Memory B cell (primary cell): ENCODE data around the gene BRK1.
"Not testable (repeated sequence)": the region's sequence is repeated elsewhere in the genome, so short reads cannot be mapped to it uniquely, and the experiment has no call there.

ENCODE experiments used
- ATAC-seq: fragments of 150-1000 bp; cut with Tn5 transposase; 2 replicates; pipeline ENCODE4 v1.10.0; 2021; ENCODE audit warnings: low read depth, mild to moderate bottlenecking, moderate library complexity
- DNase-seq, 2 donors: peaks; one replicate each; pipeline ENCODE4 v3.0.0; 2022; ENCODE audit warnings: low spot score in 2 of 2
- H3K27ac Mint-ChIP-seq: one replicate; pipeline ENCODE4 v1.8.0; 2022; ENCODE audit warnings: mild to moderate bottlenecking, moderate library complexity, mixed read lengths
- H3K27me3 Mint-ChIP-seq: one replicate; pipeline ENCODE4 v1.8.0; 2022; ENCODE audit warnings: mixed read lengths
- H3K36me3 Mint-ChIP-seq: one replicate; pipeline ENCODE4 v1.8.0; 2022; ENCODE audit warnings: mild to moderate bottlenecking, mixed read lengths
- H3K4me1 Mint-ChIP-seq: one replicate; pipeline ENCODE4 v1.8.0; 2022; ENCODE audit warnings: mixed read lengths
- H3K4me3 Mint-ChIP-seq: one replicate; pipeline ENCODE4 v1.8.0; 2022; ENCODE audit warnings: mild to moderate bottlenecking, moderate library complexity, mixed read lengths
- H3K9me3 Mint-ChIP-seq: one replicate; pipeline ENCODE4 v1.8.0; 2022; ENCODE audit warnings: mixed read lengths

Gene BRK1

GRCh38 chr3:10157031-10157430, 41.6 kb downstream of the BRK1 start:
- ATAC-seq (no peak), DNase-seq (no peak)
- H3K9me3 Mint-ChIP-seq: no peaks in the 10 kb centered on the region
- no peak overlapping the region for H3K27ac Mint-ChIP-seq
- H3K4me3 Mint-ChIP-seq: no peak overlapping the region
- no peaks in the 10 kb centered on the region for H3K4me1 Mint-ChIP-seq
- H3K36me3 Mint-ChIP-seq: peaks cover 3% of the 10 kb centered on the region
- H3K27me3 Mint-ChIP-seq: no peaks in the 10 kb centered on the region

- H3K36me3 Mint-ChIP-seq: not testable (repeated sequence)
Observed at GRCh38 chr3:10158555-10158954, 43.1 kb downstream of the BRK1 start.

DNA sequence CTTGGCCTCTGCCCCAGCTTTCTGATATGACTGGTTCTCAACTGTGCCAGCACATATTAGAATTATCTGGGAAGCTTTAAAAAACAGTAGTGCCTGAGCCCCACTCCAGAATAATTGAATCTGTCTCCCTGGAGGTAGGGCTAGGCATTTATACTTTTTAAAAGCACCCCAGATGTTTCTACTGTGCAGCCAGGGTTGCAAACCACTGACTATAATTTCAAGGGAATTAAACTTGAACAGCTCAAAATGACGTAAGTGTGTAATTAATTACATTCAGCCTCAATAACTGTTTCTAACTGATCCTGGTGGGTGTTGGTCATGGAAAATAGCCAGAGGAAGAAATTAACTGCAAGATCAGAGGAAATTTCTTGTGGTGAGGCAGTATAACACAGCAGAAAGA, 44.9 kb downstream of the BRK1 start:
- DNase-seq (no peak), ATAC-seq (no peak)
- H3K9me3 Mint-ChIP-seq: no peaks in the 10 kb centered on the region
- H3K27me3 Mint-ChIP-seq: no peaks in the 10 kb centered on the region
- no peak overlapping the region for H3K4me3 Mint-ChIP-seq
- H3K27ac Mint-ChIP-seq: no peak overlapping the region
- peaks cover 2% of the 10 kb centered on the region for H3K36me3 Mint-ChIP-seq
- no peaks in the 10 kb centered on the region for H3K4me1 Mint-ChIP-seq

More at GRCh38 chr3:10158555-10158954, 43.1 kb downstream of the BRK1 start:
- H3K27ac Mint-ChIP-seq, H3K27me3 Mint-ChIP-seq, ATAC-seq, H3K4me1 Mint-ChIP-seq, H3K9me3 Mint-ChIP-seq, DNase-seq, H3K4me3 Mint-ChIP-seq: not testable (repeated sequence)

DNA sequence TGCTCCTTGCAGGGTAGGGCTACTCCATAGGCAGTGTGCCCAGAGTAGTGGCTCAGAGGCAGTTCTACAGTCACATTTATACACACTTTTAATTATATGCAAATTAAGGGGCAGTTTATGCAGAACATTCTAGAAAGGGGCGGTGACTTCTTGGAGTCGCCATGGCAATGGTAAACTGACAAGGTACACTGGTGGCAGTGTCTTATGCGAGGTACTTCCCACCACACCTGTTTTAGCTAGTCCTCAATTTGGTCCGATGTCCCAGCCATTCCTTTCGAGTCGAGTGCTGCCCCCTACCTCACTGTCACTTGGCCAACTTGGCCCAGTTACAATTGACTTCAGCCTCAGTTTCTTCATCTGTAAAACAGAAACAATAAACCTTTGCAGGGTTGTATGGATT, 45.5 kb downstream of the BRK1 start:
- no peak for DNase-seq
- Mint-ChIP-seq H3K9me3 (no peaks in the 10 kb centered on the region), H3K27ac (no peak overlapping the region), H3K4me1 (no peaks in the 10 kb centered on the region), H3K36me3 (no peaks in the 10 kb centered on the region), H3K4me3 (no peak overlapping the region), H3K27me3 (no peaks in the 10 kb centered on the region)
- no peak for ATAC-seq

- Mint-ChIP-seq H3K4me3 (no peak overlapping the region), H3K9me3 (no peaks in the 10 kb centered on the region), H3K27me3 (no peaks in the 10 kb centered on the region), H3K36me3 (no peaks in the 10 kb centered on the region), H3K4me1 (peaks cover 6% of the 10 kb centered on the region), H3K27ac (no peak overlapping the region)
- ATAC-seq (peak; percentile 57), DNase-seq (no peak)
Observed at GRCh38 chr3:10162185-10162584, 46.7 kb downstream of the BRK1 start.

DNA sequence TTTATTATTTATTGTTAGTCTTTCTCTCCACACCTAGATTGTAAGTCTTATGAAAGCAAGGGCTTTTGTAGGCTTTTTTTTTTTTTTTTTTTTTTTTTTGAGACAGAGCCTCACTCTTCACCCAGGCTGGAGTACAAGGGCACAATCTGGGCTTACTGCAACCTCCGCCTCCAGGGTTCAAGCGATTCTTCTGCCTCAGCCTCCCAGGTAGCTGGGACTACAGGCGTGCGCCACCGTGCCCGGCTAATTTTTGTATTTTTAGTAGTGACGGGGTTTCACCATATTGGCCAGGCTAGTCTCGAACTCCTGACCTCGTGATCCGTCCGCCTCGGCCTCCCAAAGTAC, 48.7 kb downstream of the BRK1 start:
- Mint-ChIP-seq H3K4me1 (peaks cover 14% of the 10 kb centered on the region), H3K4me3 (peak overlapping the region; percentile 69)
- DNase-seq, ATAC-seq, H3K36me3 Mint-ChIP-seq, H3K27ac Mint-ChIP-seq, H3K9me3 Mint-ChIP-seq, H3K27me3 Mint-ChIP-seq: not testable (repeated sequence)

DNA sequence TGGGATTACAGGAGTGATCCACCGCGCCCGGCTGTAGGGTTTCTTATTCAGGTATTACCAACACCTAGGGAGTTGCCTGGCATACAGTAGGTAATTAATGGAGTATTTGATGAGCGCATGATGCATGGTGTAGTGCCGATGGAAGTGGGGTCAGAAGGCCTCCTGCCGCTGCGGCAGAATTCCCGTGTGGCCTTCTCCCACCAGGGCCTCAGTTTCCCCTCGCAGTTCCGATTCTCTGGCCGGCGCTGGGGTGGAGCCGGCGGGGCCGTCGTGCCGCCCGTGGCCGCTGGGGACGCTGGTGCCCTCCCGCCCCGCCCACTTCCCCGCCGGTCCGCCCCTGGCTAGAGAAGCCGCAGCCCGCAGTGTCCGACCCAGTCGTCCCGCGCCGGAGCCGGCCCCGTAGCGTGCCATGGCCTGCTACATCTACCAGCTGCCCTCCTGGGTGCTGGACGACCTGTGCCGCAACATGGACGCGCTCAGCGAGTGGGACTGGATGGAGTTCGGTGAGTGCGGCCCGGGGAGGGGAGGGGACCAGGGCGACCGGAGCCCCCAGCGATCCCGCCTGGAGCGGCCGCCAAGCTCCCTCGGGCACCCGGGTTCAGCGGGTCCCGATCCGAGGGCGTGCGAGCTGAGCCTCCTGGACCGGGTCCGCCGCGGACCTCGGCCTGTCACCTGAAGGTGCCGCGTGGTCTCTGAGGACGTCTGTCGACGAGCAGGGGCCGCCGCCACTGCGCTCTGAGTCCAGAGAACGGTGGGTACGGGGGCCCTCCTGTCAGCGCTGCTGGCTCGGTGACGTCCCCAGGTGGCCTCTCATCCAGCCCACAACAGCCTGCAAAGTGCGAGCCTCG, 49.3 kb downstream of the BRK1 start, which contains the start of gene IRAK2:
Gene IRAK2, plus strand, starts transcription at position 374 of the 848 bp plus-strand sequence. Its CDS starts 36 bp downstream, at position 410.
- peaks cover 14% of the 10 kb centered on the region for H3K4me1 Mint-ChIP-seq
- H3K27me3 Mint-ChIP-seq: no peaks in the 10 kb centered on the region
- DNase-seq: peak; percentile 47 to 71
- peaks cover 8% of the 10 kb centered on the region for H3K36me3 Mint-ChIP-seq
- H3K27ac Mint-ChIP-seq: peak within 1 kb of the TSS; percentile 78
- ATAC-seq: peak; percentile 80
- H3K4me3 Mint-ChIP-seq: peak within 1 kb of the TSS; percentile 86
- H3K9me3 Mint-ChIP-seq: peaks cover 4% of the 10 kb centered on the region

- DNase-seq: no peak
- Mint-ChIP-seq H3K27me3 (no peaks in the 10 kb centered on the region), H3K27ac (no peak overlapping the region), H3K9me3 (peaks cover 4% of the 10 kb centered on the region), H3K4me3 (peak overlapping the region; percentile 62), H3K4me1 (peaks cover 27% of the 10 kb centered on the region), H3K36me3 (peaks cover 8% of the 10 kb centered on the region)
- no peak for ATAC-seq
Observed at GRCh38 chr3:10166213-10166604, 50.7 kb downstream of the BRK1 start.

DNA sequence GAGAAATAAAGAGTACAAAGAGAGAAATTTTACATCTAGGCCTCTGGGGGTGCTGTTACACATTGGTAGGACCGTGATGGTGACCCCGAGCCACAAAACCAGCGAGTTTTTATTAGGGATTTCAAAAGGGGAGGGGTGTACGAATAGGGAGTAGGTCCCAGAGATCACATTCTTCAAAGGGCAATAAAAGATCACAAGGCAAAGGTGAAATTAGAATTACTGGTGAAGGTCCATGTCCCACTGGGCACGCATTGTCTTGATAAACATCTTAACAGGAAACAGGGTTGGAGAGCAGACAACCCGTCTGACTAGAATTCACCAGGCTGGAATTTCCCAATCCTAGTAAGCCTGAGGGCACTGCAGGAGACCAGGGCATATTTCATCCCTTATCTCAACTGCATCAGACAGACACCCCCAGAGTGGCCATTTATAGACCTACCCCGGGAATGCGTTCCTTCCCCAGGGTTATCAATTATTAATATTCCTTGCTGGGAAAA, 53.6 kb downstream of the BRK1 start:
- DNase-seq (no peak), ATAC-seq (no peak)
- Mint-ChIP-seq H3K27me3 (no peaks in the 10 kb centered on the region), H3K4me1 (peaks cover 31% of the 10 kb centered on the region), H3K36me3 (peaks cover 8% of the 10 kb centered on the region), H3K4me3 (peak overlapping the region; percentile 35), H3K9me3 (peaks cover 4% of the 10 kb centered on the region), H3K27ac (peak overlapping the region; percentile 87)

DNA sequence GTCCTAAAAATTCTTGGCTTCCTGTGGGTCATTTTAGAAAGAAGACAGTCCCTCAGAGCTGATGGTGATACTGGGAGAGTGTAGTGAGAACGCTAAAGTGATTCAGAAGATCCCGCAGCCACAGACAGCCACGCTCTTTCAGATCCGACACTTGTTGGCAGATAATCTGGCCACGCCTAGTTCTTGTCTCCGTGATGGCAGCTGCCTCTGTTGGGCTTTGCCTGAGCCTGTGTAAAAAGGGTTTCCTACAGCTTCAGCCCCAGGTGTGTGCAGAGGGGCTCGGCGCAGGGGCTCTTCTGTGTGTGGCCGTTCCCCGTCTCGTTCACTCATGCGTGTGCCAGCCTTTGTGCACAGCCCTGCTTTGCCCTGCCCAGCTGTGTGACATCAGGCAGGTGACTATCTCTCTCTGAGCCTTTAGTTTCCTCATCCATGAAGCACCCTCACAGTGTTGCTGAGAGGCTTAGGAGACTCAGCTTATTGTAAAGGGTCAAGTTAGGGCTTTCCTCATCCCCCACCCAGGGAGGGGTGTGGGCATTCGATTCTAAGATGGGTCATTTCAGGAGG, 55.5 kb downstream of the BRK1 start:
- ATAC-seq (peak; percentile 67), DNase-seq (no peak)
- Mint-ChIP-seq H3K4me1 (peaks cover 33% of the 10 kb centered on the region), H3K27me3 (no peaks in the 10 kb centered on the region), H3K9me3 (peaks cover 4% of the 10 kb centered on the region), H3K36me3 (peaks cover 11% of the 10 kb centered on the region), H3K4me3 (peak overlapping the region; percentile 27), H3K27ac (peak overlapping the region; percentile 80)

GRCh38 chr3:10173095-10173925, 57.8 kb downstream of the BRK1 start:
- no peak for ATAC-seq
- peaks cover 27% of the 10 kb centered on the region for H3K4me1 Mint-ChIP-seq
- H3K27me3 Mint-ChIP-seq: no peaks in the 10 kb centered on the region
- peak overlapping the region; percentile 89 for H3K27ac Mint-ChIP-seq
- DNase-seq: no peak
- peaks cover 4% of the 10 kb centered on the region for H3K9me3 Mint-ChIP-seq
- no peak overlapping the region for H3K4me3 Mint-ChIP-seq
- H3K36me3 Mint-ChIP-seq: peaks cover 17% of the 10 kb centered on the region

- ATAC-seq (peak; percentile 66), DNase-seq (no peak)
- Mint-ChIP-seq H3K36me3 (peaks cover 12% of the 10 kb centered on the region), H3K4me3 (no peak overlapping the region), H3K27me3 (no peaks in the 10 kb centered on the region), H3K9me3 (no peaks in the 10 kb centered on the region), H3K27ac (peak overlapping the region; percentile 89), H3K4me1 (peaks cover 20% of the 10 kb centered on the region)
Observed at GRCh38 chr3:10173926-10174435, 58.5 kb downstream of the BRK1 start.

GRCh38 chr3:10175334-10175733, 59.9 kb downstream of the BRK1 start:
- peaks cover 23% of the 10 kb centered on the region for H3K36me3 Mint-ChIP-seq
- peaks cover 18% of the 10 kb centered on the region for H3K4me1 Mint-ChIP-seq
- H3K4me3 Mint-ChIP-seq, H3K27me3 Mint-ChIP-seq, DNase-seq, H3K27ac Mint-ChIP-seq, ATAC-seq, H3K9me3 Mint-ChIP-seq: not testable (repeated sequence)

GRCh38 chr3:10176150-10176549, 60.7 kb downstream of the BRK1 start:
- not testable (repeated sequence) for ATAC-seq, H3K27me3 Mint-ChIP-seq, H3K9me3 Mint-ChIP-seq, H3K4me3 Mint-ChIP-seq, H3K27ac Mint-ChIP-seq, DNase-seq
- peaks cover 23% of the 10 kb centered on the region for H3K36me3 Mint-ChIP-seq
- peaks cover 16% of the 10 kb centered on the region for H3K4me1 Mint-ChIP-seq
